HepG2 (cell line): ENCODE results near the gene ZBTB9. TPM values are rescaled to one million over a fixed set of nuclear protein-coding genes. Genes with fewer than 3 reads are reported as not detected.

Experiments
- AGO1 ChIP-seq: fragments of 200-400 bp; formaldehyde crosslinking; IDR thresholded peaks from 2 replicates; pipeline ENCODE4 v1.6.1; 2017; ENCODE audit warnings: mild to moderate bottlenecking, low read depth, low read length, moderate library complexity; ENCODE audit not compliant: poor library complexity, severe bottlenecking
- HDAC2 ChIP-seq: sonication (generic); formaldehyde crosslinking; IDR thresholded peaks from 2 replicates; pipeline ENCODE4 v1.4.0; 2020; ENCODE audit warnings: missing genetic modification reagents
- HOXD1 ChIP-seq: sonication (generic); formaldehyde crosslinking; IDR thresholded peaks from 2 replicates; pipeline ENCODE4 v1.5.0; 2020; ENCODE audit warnings: missing genetic modification reagents
- KMT2B ChIP-seq: IDR thresholded peaks from 2 replicates; pipeline ENCODE4 v1.6.1; 2016; ENCODE audit warnings: missing genetic modification reagents, missing compliant biosample characterization
- MIER3 ChIP-seq: IDR thresholded peaks from 2 replicates; pipeline ENCODE4 v1.6.1; 2016; ENCODE audit warnings: missing compliant biosample characterization, borderline replicate concordance
- PCBP1 ChIP-seq: fragments of 200-400 bp; formaldehyde crosslinking; IDR thresholded peaks from 2 replicates; pipeline ENCODE4 v1.6.1; 2017; ENCODE audit warnings: mild to moderate bottlenecking, low read depth, low read length, borderline replicate concordance
- PRDM4 ChIP-seq: sonication (generic); formaldehyde crosslinking; IDR thresholded peaks from 2 replicates; pipeline ENCODE4 v1.9.0; 2021; ENCODE audit warnings: missing genetic modification reagents, borderline replicate concordance
- RAD51 ChIP-seq: fragments of 450-650 bp; IDR thresholded peaks from 2 replicates; pipeline ENCODE4 v1.6.1; 2016; ENCODE audit warnings: borderline replicate concordance
- TEAD3 ChIP-seq: optimal IDR thresholded peaks from 2 replicates; pipeline ENCODE3; 2016; ENCODE audit warnings: borderline replicate concordance
- THRA ChIP-seq: sonication (generic); formaldehyde crosslinking; IDR thresholded peaks from 2 replicates; pipeline ENCODE4 v1.4.0; 2020; ENCODE audit warnings: missing genetic modification reagents, borderline replicate concordance
- TSC22D2 ChIP-seq: sonication (generic); formaldehyde crosslinking; IDR thresholded peaks from 2 replicates; pipeline ENCODE4 v1.5.1; 2020; ENCODE audit warnings: missing genetic modification reagents, mild to moderate bottlenecking, borderline replicate concordance
- ZNF3 ChIP-seq: IDR thresholded peaks from 2 replicates; pipeline ENCODE4 v1.7.0; 2017; ENCODE audit warnings: inconsistent platforms
- ZNF703 ChIP-seq: sonication (generic); formaldehyde crosslinking; IDR thresholded peaks from 2 replicates; pipeline ENCODE4 v1.5.1; 2020; ENCODE audit warnings: missing genetic modification reagents, mild to moderate bottlenecking, moderate library complexity, borderline replicate concordance
- polyA plus RNA-seq, 8 experiments: library from polyadenylated mRNA; depleted of rRNA in 3 of 8; stranded (reverse) in 7 of 8; unstranded in 1 of 8; fragments of >200 nt; fragmentation: Illumina TruSeq in 4 of 8; extraction: Trizol in 4 of 8; gene quantifications; 2 replicates each; pipeline versions ENCODE4 v1.2.1 to v1.2.3, GENCODE V29; 2011 to 2016; ENCODE audit warnings: low read depth in 4 of 8, missing spikeins in 1 of 8, mixed read lengths in 1 of 8; ENCODE audit not compliant: insufficient read depth in 1 of 8
- total RNA-seq, 5 experiments: library from RNA; depleted of rRNA; stranded (reverse); fragments of >200 nt; fragmentation: Illumina TruSeq; extraction: Trizol; gene quantifications; 2 replicates each; pipeline ENCODE4 v1.2.3, GENCODE V29; 2016; ENCODE audit warnings: low read depth in 1 of 5
- TF ChIP-seq, protein P1 (sequence below): sonication (generic); formaldehyde crosslinking; IDR thresholded peaks from 2 replicates; pipeline ENCODE4 v1.4.0; 2020; ENCODE audit warnings: mild to moderate bottlenecking, missing genetic modification reagents

The ZBTB9 gene
- total and polyA plus RNA-seq, 2 of the 13 experiments (the other 11 are each of a cell fraction or from before 2014, with no cell fraction given) = 5.3 to 9.2 TPM

DNA sequence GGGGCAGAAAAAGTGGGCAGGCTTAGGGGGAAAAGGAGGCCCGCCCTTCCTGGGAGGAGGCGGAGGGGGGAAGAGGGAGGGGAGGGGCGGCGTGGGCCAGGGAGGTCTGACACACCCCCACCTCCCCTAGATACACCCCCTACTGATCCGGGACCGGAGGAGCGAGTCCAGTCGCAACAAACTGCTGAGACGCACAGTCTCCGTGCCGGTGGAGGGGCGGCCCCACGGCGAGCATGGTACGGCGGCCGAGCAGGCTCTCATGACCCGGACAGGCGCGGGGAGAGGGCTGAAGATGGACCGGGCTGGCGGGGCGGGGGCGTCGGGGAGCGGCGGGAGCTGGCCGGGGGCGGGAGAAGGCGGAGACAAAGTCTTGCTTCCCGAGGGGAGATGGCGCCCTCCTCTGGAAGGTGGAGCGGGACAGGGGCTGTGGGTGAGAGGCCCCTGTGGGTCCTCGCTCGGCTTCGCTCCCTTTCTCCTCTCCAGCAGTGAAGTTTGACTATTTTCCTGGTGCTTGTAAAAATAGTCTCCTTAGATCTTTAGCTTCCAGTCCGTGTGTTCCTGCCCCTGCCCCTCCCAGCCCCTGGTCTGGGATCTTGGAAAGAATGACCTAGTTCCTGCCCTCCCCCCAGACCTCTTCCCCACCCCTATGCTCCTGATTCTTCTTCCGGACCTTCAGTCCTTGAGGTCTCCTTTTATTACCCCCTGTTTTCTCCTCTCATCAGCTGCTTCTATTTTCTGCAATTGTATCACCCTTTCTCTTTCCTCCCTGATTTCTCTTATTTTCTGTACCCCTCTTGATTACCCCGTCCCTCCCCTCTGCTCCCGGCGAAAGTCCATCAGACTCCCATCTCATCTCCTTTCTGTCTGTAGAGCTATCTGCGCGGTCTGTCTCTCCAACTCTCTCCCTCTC lies 28.5 kb upstream of the ZBTB9 start (continued):
- TF ChIP-seq THRA (CRISPR knock-in tag) (peak; percentile 53), PCBP1 (0 out of 2 replicates have a peak, but pooled peaks have one; percentile 60), HOXD1 (CRISPR knock-in tag) (no peak), TEAD3 (CRISPR knock-in tag) (peak; percentile 75), RAD51 (no peak), ZNF3 (no peak), KMT2B (CRISPR knock-in tag) (peak; percentile 51; the same call in 1 of the 2 replicates), AGO1 (no peak), HDAC2 (no peak; the same call in 1 of the 2 replicates), PRDM4 (CRISPR knock-in tag) (no peak), TSC22D2 (CRISPR knock-in tag) (peak; percentile 32), MIER3 (CRISPR knock-in tag) (peak; percentile 42; the same call in 1 of the 2 replicates), ZNF703 (no peak)
- TF ChIP-seq, protein P1, sequence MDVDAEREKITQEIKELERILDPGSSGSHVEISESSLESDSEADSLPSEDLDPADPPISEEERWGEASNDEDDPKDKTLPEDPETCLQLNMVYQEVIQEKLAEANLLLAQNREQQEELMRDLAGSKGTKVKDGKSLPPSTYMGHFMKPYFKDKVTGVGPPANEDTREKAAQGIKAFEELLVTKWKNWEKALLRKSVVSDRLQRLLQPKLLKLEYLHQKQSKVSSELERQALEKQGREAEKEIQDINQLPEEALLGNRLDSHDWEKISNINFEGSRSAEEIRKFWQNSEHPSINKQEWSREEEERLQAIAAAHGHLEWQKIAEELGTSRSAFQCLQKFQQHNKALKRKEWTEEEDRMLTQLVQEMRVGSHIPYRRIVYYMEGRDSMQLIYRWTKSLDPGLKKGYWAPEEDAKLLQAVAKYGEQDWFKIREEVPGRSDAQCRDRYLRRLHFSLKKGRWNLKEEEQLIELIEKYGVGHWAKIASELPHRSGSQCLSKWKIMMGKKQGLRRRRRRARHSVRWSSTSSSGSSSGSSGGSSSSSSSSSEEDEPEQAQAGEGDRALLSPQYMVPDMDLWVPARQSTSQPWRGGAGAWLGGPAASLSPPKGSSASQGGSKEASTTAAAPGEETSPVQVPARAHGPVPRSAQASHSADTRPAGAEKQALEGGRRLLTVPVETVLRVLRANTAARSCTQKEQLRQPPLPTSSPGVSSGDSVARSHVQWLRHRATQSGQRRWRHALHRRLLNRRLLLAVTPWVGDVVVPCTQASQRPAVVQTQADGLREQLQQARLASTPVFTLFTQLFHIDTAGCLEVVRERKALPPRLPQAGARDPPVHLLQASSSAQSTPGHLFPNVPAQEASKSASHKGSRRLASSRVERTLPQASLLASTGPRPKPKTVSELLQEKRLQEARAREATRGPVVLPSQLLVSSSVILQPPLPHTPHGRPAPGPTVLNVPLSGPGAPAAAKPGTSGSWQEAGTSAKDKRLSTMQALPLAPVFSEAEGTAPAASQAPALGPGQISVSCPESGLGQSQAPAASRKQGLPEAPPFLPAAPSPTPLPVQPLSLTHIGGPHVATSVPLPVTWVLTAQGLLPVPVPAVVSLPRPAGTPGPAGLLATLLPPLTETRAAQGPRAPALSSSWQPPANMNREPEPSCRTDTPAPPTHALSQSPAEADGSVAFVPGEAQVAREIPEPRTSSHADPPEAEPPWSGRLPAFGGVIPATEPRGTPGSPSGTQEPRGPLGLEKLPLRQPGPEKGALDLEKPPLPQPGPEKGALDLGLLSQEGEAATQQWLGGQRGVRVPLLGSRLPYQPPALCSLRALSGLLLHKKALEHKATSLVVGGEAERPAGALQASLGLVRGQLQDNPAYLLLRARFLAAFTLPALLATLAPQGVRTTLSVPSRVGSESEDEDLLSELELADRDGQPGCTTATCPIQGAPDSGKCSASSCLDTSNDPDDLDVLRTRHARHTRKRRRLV = no peak
